ENCODE results near the gene PPDPF. TPM values are rescaled to one million over a fixed set of nuclear protein-coding genes. Genes with fewer than 3 reads are reported as not detected.

Gene PPDPF
- total and polyA plus RNA-seq, 2 donors (not counting 1 experiment from before 2014, with no cell fraction given) = 93.5 to 162 TPM

- Histone ChIP-seq H3K4me3 (ENCODE audit: control extremely low read depth in 1 of 5, extremely low read depth in 1 of 5, insufficient read depth in 1 of 5, low read depth in 2 of 5, low read length in 4 of 5) (peak overlapping the region; percentile 21 to 79 (median 74)), H3K27ac (ENCODE audit: low read length in 2 of 2) (peak overlapping the region in 1 of 2 donors; percentile 76)
- 1% methylated on average over 61 of the region's 72 CpGs for WGBS (ENCODE audit: insufficient coverage)
Observed at GRCh38 chr20:63519668-63520503, 679 bp upstream of the PPDPF start.

More at GRCh38 chr20:63519668-63520503, 679 bp upstream of the PPDPF start:
- POLR2A ChIA-PET = interaction anchor here (1.0 to 2.6 kb wide), 9 partner anchors 10 to 542 kb away, joined by 3 to 42 read pairs (median 6); partner anchors contain the start of genes GMEB2, LIME1, PRPF6 and PTK6
- no peak for DNase-seq
- CTCF ChIA-PET = interaction anchor here (1.0 to 3.8 kb wide), 5 partner anchors 15 to 454 kb away, joined by 3 to 25 read pairs (median 8); partner anchors contain the start of gene PTK6
- peak overlapping the region; percentile 84 for H3K9ac ChIP-seq (ENCODE audit: low read length)
- TF ChIP-seq EZH2 (IDR thresholded peaks at IDR 0.05; ENCODE audit: borderline replicate concordance, insufficient read depth, low read depth, low read length, poor library complexity, severe bottlenecking) = no peak
- TF ChIP-seq CTCF (IDR thresholded peaks at IDR 0.05) = peak; percentile 15
- peaks cover 0 to 18% (median 4%) of the 10 kb centered on the region in 3 donors for H3K9me3 ChIP-seq (ENCODE audit: control extremely low read depth in 1 of 3, control insufficient read depth in 2 of 3, insufficient read depth in 1 of 3, low read length in 2 of 3)
- H3K36me3 ChIP-seq (replicated peaks in 1 of 2; ENCODE audit: control extremely low read depth in 1 of 2, control insufficient read depth in 1 of 2, extremely low read depth in 1 of 2, insufficient read depth in 2 of 2, low read length in 1 of 2) = peaks cover 0 to 7% of the 10 kb centered on the region in 2 experiments
- peaks cover 16 to 23% of the 10 kb centered on the region in 2 donors for H3K4me1 ChIP-seq (ENCODE audit: control insufficient read depth in 2 of 2, insufficient read depth in 2 of 2, low read length in 2 of 2)
- peak overlapping the region; percentile 94 for H3K4me2 ChIP-seq (replicated peaks; ENCODE audit: low read depth, low read length, poor library complexity, severe bottlenecking)
- peaks cover 0 to 10% (median 3%) of the 10 kb centered on the region in 4 experiments for H3K27me3 ChIP-seq (replicated peaks in 1 of 4; ENCODE audit: control extremely low read depth in 1 of 4, control insufficient read depth in 3 of 4, insufficient read depth in 4 of 4, low read length in 3 of 4)
- intact Hi-C loops (cut with micrococcal nuclease) = loop anchor here (1.0 to 2.0 kb wide), 8 partner anchors 17 to 437 kb away; partner anchors contain the start of genes ARFRP1, EEF1A2, PTK6 and RTEL1
- peaks cover 29% of the 10 kb centered on the region for H4K20me1 ChIP-seq (ENCODE audit: control insufficient read depth, insufficient read depth, low read length, poor library complexity, severe bottlenecking)
- peak; percentile 57 for ATAC-seq (ENCODE audit: low read depth)
- peak overlapping the region; percentile 96 for H2AFZ ChIP-seq (ENCODE audit: insufficient read depth, low read depth, low read length, poor library complexity, severe bottlenecking)
- Mint-ChIP-seq H3K4me3 (peak overlapping the region; percentile 84), H3K9me3 (ENCODE audit: insufficient read depth) (no peaks in the 10 kb centered on the region), H3K4me1 (peaks cover 25% of the 10 kb centered on the region), H3K27ac (peak overlapping the region; percentile 84), H3K27me3 (peaks cover 4% of the 10 kb centered on the region)
- H3K79me2 ChIP-seq (ENCODE audit: control insufficient read depth, insufficient read depth, low read length) = peaks cover 15% of the 10 kb centered on the region

All from B cell (primary cell).